Embryonic facial prominence (tissue), 1 donor: ENCODE results near the gene MMP24OS.

Source experiments
- DNase-seq: peaks from one replicate; pipeline ENCODE4 v3.0.0-alpha.2; 2016; ENCODE audit errors: extremely low spot score

The MMP24OS gene

GRCh38 chr20:35291654-35292503 is 14.0 kb upstream of the MMP24OS start, which contains the start of gene FAM83C:
Gene FAM83C, minus strand, starts transcription at chr20:35292425. Its CDS starts 121 bp downstream, at chr20:35292304.
- DNase-seq: no peak

GRCh38 chr20:35290887-35291417 is 13.0 kb upstream of the MMP24OS start:
- no peak for DNase-seq

- no peak for DNase-seq
These were observed 12.4 kb upstream of the MMP24OS start for GRCh38 chr20:35290186-35290886.

DNA sequence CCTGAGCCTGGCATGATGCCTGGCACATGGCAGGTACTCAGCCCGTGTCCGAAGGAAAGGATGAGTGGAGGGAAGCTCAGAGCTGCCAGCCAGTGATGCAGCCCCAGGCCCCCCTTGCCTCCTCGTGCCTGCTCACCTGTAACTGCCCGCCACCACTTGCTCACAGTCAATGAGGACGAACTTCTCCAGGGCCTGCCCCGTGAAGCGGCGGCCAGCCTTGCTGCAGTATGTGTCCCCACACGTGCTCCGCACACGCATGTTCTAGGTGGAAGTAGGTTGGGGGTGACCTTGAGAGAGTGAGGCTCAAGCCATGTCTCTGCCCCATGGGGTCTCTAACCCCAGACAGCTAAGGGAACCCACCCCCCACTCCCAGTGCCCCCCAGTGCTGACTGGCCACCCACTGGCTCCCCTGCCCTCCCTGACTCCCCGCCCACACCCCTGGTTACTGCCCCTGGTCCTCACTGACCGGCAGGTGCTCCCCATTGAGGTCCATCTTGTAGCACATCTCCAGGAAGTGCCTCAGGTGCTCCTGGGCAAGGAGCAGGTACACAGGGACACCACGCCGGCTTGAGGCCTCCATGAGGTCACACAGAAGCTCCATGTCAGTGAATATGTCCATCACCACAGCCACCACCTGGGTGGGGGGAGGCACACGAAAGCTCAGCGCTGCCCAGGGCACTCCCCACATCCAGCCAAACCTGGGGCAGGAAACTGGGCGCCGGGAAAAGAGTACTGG is 10.6 kb upstream of the MMP24OS start:
- no peak for DNase-seq

- no peak for DNase-seq
These were observed 9.8 kb upstream of the MMP24OS start for GRCh38 chr20:35287509-35288324.

GRCh38 chr20:35286899-35287508 is 9.1 kb upstream of the MMP24OS start:
- DNase-seq: no peak

DNA sequence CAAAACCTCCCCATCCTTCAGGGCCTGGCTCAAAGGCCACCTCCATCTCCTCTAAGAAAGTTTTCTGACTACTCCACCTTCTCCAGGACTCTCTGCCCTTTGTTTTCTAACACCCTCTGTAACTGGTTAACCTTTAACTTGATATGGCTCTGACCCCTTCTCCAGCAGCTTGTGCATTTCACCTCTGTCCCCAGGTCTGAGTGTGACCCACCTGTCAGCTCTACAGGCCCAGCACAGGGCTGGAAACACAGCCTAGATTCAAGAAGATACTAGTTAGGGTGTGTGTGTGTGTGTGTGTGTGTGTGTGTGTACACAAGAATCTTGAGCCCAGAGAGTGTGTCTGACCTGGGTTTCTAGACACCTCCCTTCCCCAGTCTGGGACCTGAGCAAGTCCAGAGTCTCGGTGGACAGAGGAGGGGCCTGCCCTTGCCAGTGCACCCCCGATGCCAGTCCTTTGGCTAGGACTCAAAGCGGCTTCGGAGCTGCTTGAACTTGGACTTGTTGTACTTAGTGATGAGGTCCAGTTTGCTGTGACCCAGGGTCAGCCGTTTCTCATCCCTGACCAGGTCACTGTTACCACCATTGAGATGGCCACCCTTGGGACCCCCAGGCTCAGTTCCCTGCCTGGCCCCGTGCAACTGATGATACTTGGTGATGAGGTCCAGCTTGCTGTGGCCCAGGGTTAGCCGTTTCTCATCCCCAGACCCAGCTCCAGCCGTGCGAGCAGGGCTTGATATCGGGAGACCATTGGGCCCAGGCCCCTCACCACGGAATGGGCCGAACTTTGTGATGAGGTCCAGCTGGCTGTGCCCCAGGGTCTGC is 8.4 kb upstream of the MMP24OS start:
- no peak for DNase-seq

- no peak for DNase-seq
These were observed 7.8 kb upstream of the MMP24OS start for GRCh38 chr20:35285806-35286076.

GRCh38 chr20:35284992-35285805 is 7.3 kb upstream of the MMP24OS start:
- no peak for DNase-seq

- peak; percentile 51 for DNase-seq
These were observed 6.5 kb upstream of the MMP24OS start, which contains the start of gene EIF6 for GRCh38 chr20:35284267-35284991. Gene EIF6, minus strand, starts transcription at chr20:35284772. Its CDS starts 285 bp downstream, at chr20:35284487.

- DNase-seq: no peak
These were observed 5.7 kb upstream of the MMP24OS start for GRCh38 chr20:35283441-35284266.

DNA sequence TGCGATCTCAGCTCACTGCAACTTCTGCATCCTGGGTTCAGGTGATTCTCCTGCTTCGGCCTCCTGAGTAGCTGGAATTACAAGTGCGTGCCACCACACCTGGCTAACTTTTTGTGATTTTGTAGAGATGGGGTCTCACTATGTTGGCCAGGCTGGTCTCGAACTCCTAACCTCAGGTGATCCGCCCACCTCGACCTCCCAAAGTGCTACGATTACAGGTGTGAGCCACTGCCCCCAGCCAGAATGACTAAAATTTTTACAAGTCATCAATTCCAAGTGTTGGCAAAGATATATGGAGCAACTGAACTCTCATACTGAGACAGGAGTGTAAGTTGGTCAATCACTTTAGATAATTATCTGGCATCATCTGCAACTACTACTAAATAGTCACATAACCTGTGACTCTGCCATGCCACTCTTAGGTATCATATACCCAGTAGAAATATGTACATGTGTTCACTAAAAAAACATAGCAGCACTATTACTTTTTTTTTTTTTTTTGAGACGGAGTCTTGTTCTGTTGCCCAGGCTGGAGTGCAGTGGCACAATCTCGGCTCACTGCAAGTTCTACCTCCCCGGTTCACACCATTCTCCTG is 3.7 kb upstream of the MMP24OS start:
- DNase-seq: no peak

GRCh38 chr20:35280523-35280922 is 2.6 kb upstream of the MMP24OS start:
- no peak for DNase-seq

GRCh38 chr20:35279533-35280174 is 1.7 kb upstream of the MMP24OS start:
- no peak for DNase-seq

DNA sequence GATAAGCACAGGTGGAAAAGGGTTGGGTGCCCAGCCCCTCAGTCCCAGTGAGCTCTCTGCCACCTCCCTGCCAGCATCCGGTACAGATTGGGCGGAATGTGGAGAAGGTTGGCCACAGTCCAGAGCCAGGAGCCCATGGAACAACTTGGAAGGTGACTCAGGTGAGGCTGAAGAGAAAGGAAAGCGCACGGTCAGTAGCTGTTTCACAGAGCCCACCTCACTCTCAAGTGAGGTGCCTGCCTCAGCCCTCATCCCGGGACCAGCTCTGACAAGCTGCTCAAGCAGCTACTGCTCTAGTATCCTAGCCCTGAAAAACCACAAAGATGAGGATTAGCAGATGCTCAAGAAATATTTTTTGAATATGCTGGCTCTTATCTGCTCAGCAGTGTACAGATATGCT is 1.1 kb upstream of the MMP24OS start:
- DNase-seq: no peak

DNA sequence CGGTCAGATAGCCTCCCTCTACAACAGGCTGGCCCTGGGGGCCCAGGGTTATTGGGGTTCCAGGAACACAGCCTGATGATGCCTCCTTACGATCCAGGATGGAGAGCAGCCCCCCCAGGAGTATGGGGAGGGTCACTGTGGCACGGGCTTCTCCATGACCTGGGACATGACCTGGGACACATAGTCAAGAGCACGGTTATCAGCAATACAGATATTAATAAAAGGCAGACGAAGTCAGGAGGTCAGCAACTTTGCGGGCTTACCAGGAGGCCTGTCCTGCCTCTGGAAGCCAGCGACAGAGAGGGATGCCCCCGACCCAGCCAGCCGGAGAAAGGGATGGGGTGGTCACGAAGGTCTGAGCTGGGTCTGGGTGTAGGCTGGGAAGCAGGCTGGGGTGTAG is 795 bp downstream of the MMP24OS start:
- DNase-seq: no peak

- no peak for DNase-seq
These were observed 1.5 kb downstream of the MMP24OS start for GRCh38 chr20:35276408-35276807.
